K562 (cell line): ENCODE results near the gene VIT. TPM values are rescaled to one million over a fixed set of nuclear protein-coding genes. Genes with fewer than 3 reads are reported as not detected.

Experiments
- ATF2 ChIP-seq: sonication (generic); formaldehyde crosslinking; IDR thresholded peaks from 2 replicates; pipeline ENCODE4 v1.8.1; 2022; ENCODE audit warnings: missing genetic modification reagents
- ATF3 ChIP-seq, 2 experiments: fragments of 450-650 bp in 1 of 2; sonication (generic) in 1 of 2; formaldehyde crosslinking in 1 of 2; IDR thresholded peaks in 1 of 2; conservative IDR thresholded peaks in 1 of 2; 2 replicates each; pipeline versions ENCODE4 v1.6.1 to v1.8.1; 2016 to 2023; ENCODE audit warnings: mild to moderate bottlenecking in 2 of 2, moderate library complexity in 2 of 2, inconsistent platforms in 1 of 2, missing genetic modification reagents in 1 of 2
- EZH2 ChIP-seq: IDR thresholded peaks from 2 replicates; pipeline ENCODE4 v1.6.1; 2012; ENCODE audit warnings: low read depth, mild to moderate bottlenecking, inconsistent platforms, low read length, borderline replicate concordance
- FUS ChIP-seq: fragments of 200-400 bp; formaldehyde crosslinking; optimal IDR thresholded peaks from 2 replicates; pipeline ENCODE3; 2017; ENCODE audit warnings: low read depth, low read length
- HDAC1 ChIP-seq, 2 experiments: fragments of 450-650 bp; IDR thresholded peaks; 2 replicates each; pipeline ENCODE4 v1.6.1; 2016 to 2017; ENCODE audit warnings: inconsistent platforms in 1 of 2, mild to moderate bottlenecking in 1 of 2, moderate library complexity in 1 of 2
- MBD2 ChIP-seq: sonication (generic); IDR thresholded peaks from 2 replicates; pipeline ENCODE4 v1.6.1; 2016; ENCODE audit warnings: low read depth, borderline replicate concordance
- POLR2AphosphoS5 ChIP-seq: IDR thresholded peaks from 2 replicates; pipeline ENCODE4 v1.6.1; 2011; ENCODE audit warnings: mild to moderate bottlenecking, low read depth, low read length, moderate library complexity; ENCODE audit not compliant: control insufficient read depth, insufficient read depth
- ZNF316 ChIP-seq: fragments of 450-650 bp; IDR thresholded peaks from 2 replicates; pipeline ENCODE4 v1.6.1; 2016
- polyA plus RNA-seq, 8 experiments: library from polyadenylated mRNA; depleted of rRNA in 4 of 8; stranded (reverse) in 5 of 8; unstranded in 3 of 8; fragments of >200 nt; fragmentation: Nextera tagmentation in 2 of 8; fragmentation: Illumina TruSeq in 1 of 8; extraction: Ambion mirVana in 2 of 8; extraction: Trizol in 1 of 8; gene quantifications; 2 replicates each; pipeline versions ENCODE4 v1.2.1 to v1.2.3, GENCODE V29; 2011 to 2014; ENCODE audit warnings: inconsistent platforms in 1 of 8, missing spikeins in 1 of 8
- total RNA-seq, 7 experiments: library from RNA; depleted of rRNA in 6 of 7; stranded (reverse); fragments of >200 nt in 6 of 7; fragmentation: Illumina TruSeq in 2 of 7; extraction: Trizol in 2 of 7; gene quantifications; 2 replicates each; pipeline versions ENCODE4 v1.2.1 to v1.2.3, GENCODE V29; 2011 to 2021; ENCODE audit warnings: low replicate concordance in 1 of 7
- TF ChIP-seq, protein P1 (sequence below): fragments of 450-650 bp; IDR thresholded peaks from 2 replicates; pipeline ENCODE4 v1.6.1; 2016; ENCODE audit warnings: mild to moderate bottlenecking
- TF ChIP-seq, protein P2 (sequence below): sonication (generic); formaldehyde crosslinking; IDR thresholded peaks from 2 replicates; pipeline ENCODE4 v1.8.1; 2023; ENCODE audit warnings: mild to moderate bottlenecking, missing genetic modification reagents
- TF ChIP-seq, protein P3 (sequence below): fragments of 450-650 bp; IDR thresholded peaks from 2 replicates; pipeline ENCODE4 v1.6.1; 2016; ENCODE audit warnings: antibody characterized with exemption

Gene VIT
- total and polyA plus RNA-seq, 9 of the 15 experiments (the other 6 are each of a cell fraction or from before 2014, with no cell fraction given) = not detected

DNA sequence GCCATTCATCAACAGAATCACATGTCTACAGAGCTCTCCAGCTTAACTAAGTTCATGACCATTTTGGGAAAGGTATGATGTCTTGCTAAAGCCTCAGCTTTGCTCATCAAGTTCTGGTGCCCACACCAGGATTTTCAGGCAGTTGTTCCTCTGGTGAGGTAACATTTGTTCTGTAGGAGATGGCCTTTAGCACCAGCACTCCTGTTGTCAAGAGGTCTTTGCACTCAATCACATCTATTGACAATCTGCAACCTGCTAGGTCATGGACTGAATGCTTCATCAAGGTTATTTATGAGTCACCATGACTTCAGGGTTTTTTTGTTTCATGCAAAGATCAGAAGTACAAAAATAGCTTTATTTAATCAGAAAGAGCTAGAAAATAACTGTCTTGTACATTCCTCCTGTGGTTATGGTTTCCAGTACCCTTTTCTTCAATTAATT is 36.6 kb upstream of the VIT start (continued):
- TF ChIP-seq, protein P1, sequence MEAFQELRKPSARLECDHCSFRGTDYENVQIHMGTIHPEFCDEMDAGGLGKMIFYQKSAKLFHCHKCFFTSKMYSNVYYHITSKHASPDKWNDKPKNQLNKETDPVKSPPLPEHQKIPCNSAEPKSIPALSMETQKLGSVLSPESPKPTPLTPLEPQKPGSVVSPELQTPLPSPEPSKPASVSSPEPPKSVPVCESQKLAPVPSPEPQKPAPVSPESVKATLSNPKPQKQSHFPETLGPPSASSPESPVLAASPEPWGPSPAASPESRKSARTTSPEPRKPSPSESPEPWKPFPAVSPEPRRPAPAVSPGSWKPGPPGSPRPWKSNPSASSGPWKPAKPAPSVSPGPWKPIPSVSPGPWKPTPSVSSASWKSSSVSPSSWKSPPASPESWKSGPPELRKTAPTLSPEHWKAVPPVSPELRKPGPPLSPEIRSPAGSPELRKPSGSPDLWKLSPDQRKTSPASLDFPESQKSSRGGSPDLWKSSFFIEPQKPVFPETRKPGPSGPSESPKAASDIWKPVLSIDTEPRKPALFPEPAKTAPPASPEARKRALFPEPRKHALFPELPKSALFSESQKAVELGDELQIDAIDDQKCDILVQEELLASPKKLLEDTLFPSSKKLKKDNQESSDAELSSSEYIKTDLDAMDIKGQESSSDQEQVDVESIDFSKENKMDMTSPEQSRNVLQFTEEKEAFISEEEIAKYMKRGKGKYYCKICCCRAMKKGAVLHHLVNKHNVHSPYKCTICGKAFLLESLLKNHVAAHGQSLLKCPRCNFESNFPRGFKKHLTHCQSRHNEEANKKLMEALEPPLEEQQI = no peak
- TF ChIP-seq POLR2AphosphoS5 (no peak), ATF2 (CRISPR knock-in tag) (no peak), FUS (no peak), ZNF316 (no peak), EZH2 (no peak), ATF3 (IDR thresholded peaks at IDR 0.05) (no peak), ATF3 (CRISPR knock-in tag; conservative IDR thresholded peaks at IDR 0.05) (no peak), MBD2 (no peak), HDAC1 (IDR thresholded peaks at IDR 0.05) (no peak)
- TF ChIP-seq, protein P2, sequence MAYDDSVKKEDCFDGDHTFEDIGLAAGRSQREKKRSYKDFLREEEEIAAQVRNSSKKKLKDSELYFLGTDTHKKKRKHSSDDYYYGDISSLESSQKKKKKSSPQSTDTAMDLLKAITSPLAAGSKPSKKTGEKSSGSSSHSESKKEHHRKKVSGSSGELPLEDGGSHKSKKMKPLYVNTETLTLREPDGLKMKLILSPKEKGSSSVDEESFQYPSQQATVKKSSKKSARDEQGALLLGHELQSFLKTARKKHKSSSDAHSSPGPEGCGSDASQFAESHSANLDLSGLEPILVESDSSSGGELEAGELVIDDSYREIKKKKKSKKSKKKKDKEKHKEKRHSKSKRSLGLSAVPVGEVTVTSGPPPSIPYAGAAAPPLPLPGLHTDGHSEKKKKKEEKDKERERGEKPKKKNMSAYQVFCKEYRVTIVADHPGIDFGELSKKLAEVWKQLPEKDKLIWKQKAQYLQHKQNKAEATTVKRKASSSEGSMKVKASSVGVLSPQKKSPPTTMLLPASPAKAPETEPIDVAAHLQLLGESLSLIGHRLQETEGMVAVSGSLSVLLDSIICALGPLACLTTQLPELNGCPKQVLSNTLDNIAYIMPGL (CRISPR knock-in tag) = no peak
- TF ChIP-seq, protein P3, sequence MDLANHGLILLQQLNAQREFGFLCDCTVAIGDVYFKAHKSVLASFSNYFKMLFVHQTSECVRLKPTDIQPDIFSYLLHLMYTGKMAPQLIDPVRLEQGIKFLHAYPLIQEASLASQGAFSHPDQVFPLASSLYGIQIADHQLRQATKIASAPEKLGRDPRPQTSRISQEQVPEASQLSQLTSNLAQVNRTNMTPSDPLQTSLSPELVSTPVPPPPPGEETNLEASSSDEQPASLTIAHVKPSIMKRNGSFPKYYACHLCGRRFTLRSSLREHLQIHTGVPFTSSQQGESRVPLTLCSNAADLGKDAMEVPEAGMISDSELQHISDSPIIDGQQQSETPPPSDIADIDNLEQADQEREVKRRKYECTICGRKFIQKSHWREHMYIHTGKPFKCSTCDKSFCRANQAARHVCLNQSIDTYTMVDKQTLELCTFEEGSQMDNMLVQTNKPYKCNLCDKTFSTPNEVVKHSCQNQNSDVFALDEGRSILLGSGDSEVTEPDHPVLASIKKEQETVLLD = no peak
